ENCODE results near the gene DAO.

DNA sequence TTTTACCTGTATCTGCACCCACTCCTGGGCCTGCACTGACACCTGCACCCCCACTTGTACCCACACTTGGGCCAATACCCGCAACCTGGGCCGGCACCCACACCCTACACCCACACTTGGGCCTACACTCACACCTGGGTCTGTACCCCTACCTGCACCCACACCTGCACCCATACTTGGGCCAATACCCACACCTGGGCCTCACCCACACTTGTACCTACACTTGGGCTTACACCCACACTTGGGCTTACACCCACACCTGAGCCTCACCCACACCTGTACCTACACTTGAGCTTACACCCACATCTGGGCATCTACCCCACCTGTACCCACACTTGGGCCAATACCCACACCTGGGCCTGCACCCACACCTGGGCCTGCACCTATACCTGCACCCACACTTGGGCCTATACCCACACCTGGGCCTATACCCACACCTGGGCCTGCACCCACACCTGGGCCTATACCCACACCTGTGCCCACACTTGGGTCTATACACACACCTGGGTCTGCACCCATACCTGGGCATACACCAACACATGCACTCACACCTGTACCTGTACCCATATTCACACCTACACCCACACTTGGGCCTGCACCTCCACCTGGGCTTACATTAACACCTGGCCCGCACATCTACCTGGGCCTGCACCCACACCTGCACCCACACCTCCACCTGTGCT lies 39.2 kb downstream of the DAO start:
- no peak for TF ChIP-seq CTCF (conservative IDR thresholded peaks at IDR 0.05; ENCODE audit: low read length)
- TF ChIP-seq EZH2phosphoT487 (IDR thresholded peaks at IDR 0.05; ENCODE audit: borderline replicate concordance, low read depth, low read length), result no peak
